ENCODE data around the gene KCNQ1. TPM values are rescaled to one million over a fixed set of nuclear protein-coding genes. Genes with fewer than 3 reads are reported as not detected.

KCNQ1 gene
- total RNA-seq, 1 experiment from 2014 or later, result 2.3 TPM

- H3K27ac Mint-ChIP-seq, result no peak overlapping the region; a peak in 1 of 7 replicates
Measured at GRCh38 chr11:2880646-2881045, 435.8 kb downstream of the KCNQ1 start.

More at GRCh38 chr11:2880646-2881045, 435.8 kb downstream of the KCNQ1 start:
- Histone ChIP-seq H4K91ac (ENCODE audit: insufficient read length, low read depth, low read length) (no peak overlapping the region), H3K14ac (ENCODE audit: insufficient read depth, low read length) (no peak overlapping the region), H2BK5ac (ENCODE audit: insufficient read length, low read length) (no peak overlapping the region), H3K4me2 (ENCODE audit: insufficient read depth, insufficient read length, low read length) (no peak overlapping the region), H3K23ac (ENCODE audit: insufficient read length, low read depth, low read length) (no peak overlapping the region), H3K9me3 (ENCODE audit: control insufficient read depth, low read depth, low read length) (no peaks in the 10 kb centered on the region), H4K20me1 (ENCODE audit: control insufficient read depth, insufficient read depth, insufficient read length) (no peaks in the 10 kb centered on the region), H3K4ac (ENCODE audit: low read depth, low read length) (no peak overlapping the region), H3K4me1 (ENCODE audit: insufficient read depth, low read length) (no peaks in the 10 kb centered on the region; the same call in 1 of the 2 replicates), H2AFZ (ENCODE audit: low read length) (no peak overlapping the region), H3K9ac (ENCODE audit: extremely low read depth, insufficient read length, low read length) (no peak overlapping the region), H2BK12ac (ENCODE audit: insufficient read length, low read depth, low read length) (no peak overlapping the region), H4K8ac (replicated peaks; ENCODE audit: insufficient read length, low read depth, low read length) (no peak overlapping the region), H3T11ph (ENCODE audit: low read length) (no peak overlapping the region), H2AK5ac (ENCODE audit: insufficient read length, low read length) (no peak overlapping the region), H4K5ac (ENCODE audit: insufficient read length, low read depth, low read length) (no peak overlapping the region), H3K27ac (ENCODE audit: insufficient read length, low read depth, low read length) (no peak overlapping the region), H2BK120ac (ENCODE audit: low read depth, low read length, poor library complexity, severe bottlenecking) (no peak overlapping the region), H3K18ac (ENCODE audit: insufficient read length, low read depth, low read length) (no peak overlapping the region), H3K56ac (ENCODE audit: insufficient read length, low read depth, low read length) (no peak overlapping the region), H3K79me2 (ENCODE audit: insufficient read depth, low read length) (no peaks in the 10 kb centered on the region), H3K79me1 (ENCODE audit: insufficient read depth, low read depth, low read length, poor library complexity, severe bottlenecking) (no peaks in the 10 kb centered on the region), H2BK20ac (ENCODE audit: low read depth, low read length, poor library complexity, severe bottlenecking) (no peak overlapping the region), H3K27me3 (ENCODE audit: insufficient read depth, low read length) (peaks cover 7% of the 10 kb centered on the region; the same call in 1 of the 2 replicates), H2BK15ac (ENCODE audit: low read depth, low read length) (no peak overlapping the region), H3K23me2 (ENCODE audit: insufficient read length, low read depth, low read length, poor library complexity, severe bottlenecking) (no peaks in the 10 kb centered on the region)
- Mint-ChIP-seq H3K36me3 (ENCODE audit: insufficient read depth in 1 of 3, low read depth in 3 of 3) (peaks cover 3 to 6% (median 5%) of the 10 kb centered on the region in 3 experiments; a peak in 5 of 7 replicates), H3K4me1 (peaks cover 13 to 15% of the 10 kb centered on the region in 2 experiments), H3K27me3 (ENCODE audit: low read depth) (peaks cover 87% of the 10 kb centered on the region), H3K9me3 (peaks cover 4 to 8% of the 10 kb centered on the region in 2 experiments; a peak in 4 of 5 replicates), H3K4me3 (no peak overlapping the region; a peak in 1 of 5 replicates)
- no peak for DNase-seq
- no CpG with 5 or more reads among the region's 7 CpGs for WGBS (ENCODE audit: extremely low coverage, insufficient read length, low lambda C conversion rate)
- no peak for TF ChIP-seq CTCF (conservative IDR thresholded peaks at IDR 0.05)

All from H9 (cell line).